Measurements from ENCODE around the gene ALDH7A1.

ALDH7A1 gene

GRCh38 chr5:126509339-126509738, 85.7 kb downstream of the ALDH7A1 start:
- Histone ChIP-seq H3K4me1 (ENCODE audit: control insufficient read depth, insufficient read depth, low read length, poor library complexity, severe bottlenecking) (no peaks in the 10 kb centered on the region), H3K36me3 (ENCODE audit: control insufficient read depth, insufficient read depth, low read length) (no peaks in the 10 kb centered on the region), H3K27ac (ENCODE audit: low read depth, low read length, severe bottlenecking) (no peak overlapping the region), H3K4me3 (ENCODE audit: extremely low read depth, insufficient read depth, low read length, poor library complexity, severe bottlenecking) (no peak overlapping the region), H3K9me3 (ENCODE audit: control insufficient read depth, low read length) (no peaks in the 10 kb centered on the region)
- WGBS, 2 experiments (ENCODE audit: insufficient coverage in 2 of 2), result 100% methylated on average over 2 to 4 of the region's 5 CpGs

- H3K27ac ChIP-seq (ENCODE audit: low read depth, low read length, severe bottlenecking), result no peak overlapping the region
- H3K4me3 ChIP-seq (ENCODE audit: extremely low read depth, insufficient read depth, low read length, poor library complexity, severe bottlenecking), result no peak overlapping the region
- no peaks in the 10 kb centered on the region for H3K36me3 ChIP-seq (ENCODE audit: control insufficient read depth, insufficient read depth, low read length)
- H3K9me3 ChIP-seq (ENCODE audit: control insufficient read depth, low read length), result no peaks in the 10 kb centered on the region
- no peaks in the 10 kb centered on the region for H3K4me1 ChIP-seq (ENCODE audit: control insufficient read depth, insufficient read depth, low read length, poor library complexity, severe bottlenecking)
Measured at GRCh38 chr5:126508962-126509279, 86.1 kb downstream of the ALDH7A1 start.

GRCh38 chr5:126508251-126508961, 86.6 kb downstream of the ALDH7A1 start:
- no peaks in the 10 kb centered on the region for H3K9me3 ChIP-seq (ENCODE audit: control insufficient read depth, low read length)
- H3K36me3 ChIP-seq (ENCODE audit: control insufficient read depth, insufficient read depth, low read length), result no peaks in the 10 kb centered on the region
- H3K27ac ChIP-seq (ENCODE audit: low read depth, low read length, severe bottlenecking), result no peak overlapping the region
- 94 to 95% methylated on average over 11 to 13 of the region's 13 CpGs for WGBS, 2 experiments (ENCODE audit: insufficient coverage in 2 of 2)
- H3K4me3 ChIP-seq (ENCODE audit: extremely low read depth, insufficient read depth, low read length, poor library complexity, severe bottlenecking), result no peak overlapping the region
- H3K4me1 ChIP-seq (ENCODE audit: control insufficient read depth, insufficient read depth, low read length, poor library complexity, severe bottlenecking), result no peaks in the 10 kb centered on the region

- Histone ChIP-seq H3K36me3 (ENCODE audit: control insufficient read depth, insufficient read depth, low read length) (no peaks in the 10 kb centered on the region), H3K4me3 (ENCODE audit: extremely low read depth, insufficient read depth, low read length, poor library complexity, severe bottlenecking) (no peak overlapping the region), H3K4me1 (ENCODE audit: control insufficient read depth, insufficient read depth, low read length, poor library complexity, severe bottlenecking) (no peaks in the 10 kb centered on the region), H3K27ac (ENCODE audit: low read depth, low read length, severe bottlenecking) (no peak overlapping the region), H3K9me3 (ENCODE audit: control insufficient read depth, low read length) (no peaks in the 10 kb centered on the region)
- WGBS, 2 experiments (ENCODE audit: insufficient coverage in 2 of 2), result 90% methylated on average over 2 of the region's 4 CpGs; no CpG with 5 or more reads in 1 of the 2 experiments
Measured at GRCh38 chr5:126506079-126506478, 88.9 kb downstream of the ALDH7A1 start.

- Histone ChIP-seq H3K4me1 (ENCODE audit: control insufficient read depth, insufficient read depth, low read length, poor library complexity, severe bottlenecking) (no peaks in the 10 kb centered on the region), H3K9me3 (ENCODE audit: control insufficient read depth, low read length) (no peaks in the 10 kb centered on the region), H3K4me3 (ENCODE audit: extremely low read depth, insufficient read depth, low read length, poor library complexity, severe bottlenecking) (no peak overlapping the region), H3K36me3 (ENCODE audit: control insufficient read depth, insufficient read depth, low read length) (no peaks in the 10 kb centered on the region), H3K27ac (ENCODE audit: low read depth, low read length, severe bottlenecking) (no peak overlapping the region)
- 54 to 59% methylated on average over 3 of the region's 5 CpGs for WGBS, 2 experiments (ENCODE audit: insufficient coverage in 2 of 2)
Measured at GRCh38 chr5:126503602-126504104, 91.4 kb downstream of the ALDH7A1 start.

- Histone ChIP-seq H3K4me3 (ENCODE audit: extremely low read depth, insufficient read depth, low read length, poor library complexity, severe bottlenecking) (no peak overlapping the region), H3K9me3 (ENCODE audit: control insufficient read depth, low read length) (no peaks in the 10 kb centered on the region), H3K36me3 (ENCODE audit: control insufficient read depth, insufficient read depth, low read length) (no peaks in the 10 kb centered on the region), H3K27ac (ENCODE audit: low read depth, low read length, severe bottlenecking) (no peak overlapping the region), H3K4me1 (ENCODE audit: control insufficient read depth, insufficient read depth, low read length, poor library complexity, severe bottlenecking) (no peaks in the 10 kb centered on the region)
- 82 to 88% methylated on average over 7 to 10 of the region's 10 CpGs for WGBS, 2 experiments (ENCODE audit: insufficient coverage in 2 of 2)
Measured at GRCh38 chr5:126501448-126501847, 93.6 kb downstream of the ALDH7A1 start.

GRCh38 chr5:126499853-126500342, 95.1 kb downstream of the ALDH7A1 start:
- Histone ChIP-seq H3K27ac (ENCODE audit: low read depth, low read length, severe bottlenecking) (no peak overlapping the region), H3K9me3 (ENCODE audit: control insufficient read depth, low read length) (no peaks in the 10 kb centered on the region), H3K4me3 (ENCODE audit: extremely low read depth, insufficient read depth, low read length, poor library complexity, severe bottlenecking) (no peak overlapping the region), H3K36me3 (ENCODE audit: control insufficient read depth, insufficient read depth, low read length) (no peaks in the 10 kb centered on the region), H3K4me1 (ENCODE audit: control insufficient read depth, insufficient read depth, low read length, poor library complexity, severe bottlenecking) (no peaks in the 10 kb centered on the region)
- 60 to 93% methylated on average over 1 to 3 of the region's 3 CpGs for WGBS, 2 experiments (ENCODE audit: insufficient coverage in 2 of 2)

- H3K9me3 ChIP-seq (ENCODE audit: control insufficient read depth, low read length), result no peaks in the 10 kb centered on the region
- 81 to 92% methylated on average over 2 of the region's 2 CpGs for WGBS, 2 experiments (ENCODE audit: insufficient coverage in 2 of 2)
- no peaks in the 10 kb centered on the region for H3K4me1 ChIP-seq (ENCODE audit: control insufficient read depth, insufficient read depth, low read length, poor library complexity, severe bottlenecking)
Measured at GRCh38 chr5:126499278-126499677, 95.7 kb downstream of the ALDH7A1 start.

GRCh38 chr5:126497506-126497905, 97.5 kb downstream of the ALDH7A1 start:
- 92 to 100% methylated on average over 2 to 3 of the region's 5 CpGs for WGBS, 2 experiments (ENCODE audit: insufficient coverage in 2 of 2)
- H3K4me1 ChIP-seq (ENCODE audit: control insufficient read depth, insufficient read depth, low read length, poor library complexity, severe bottlenecking), result no peaks in the 10 kb centered on the region
- H3K9me3 ChIP-seq (ENCODE audit: control insufficient read depth, low read length), result no peaks in the 10 kb centered on the region
- no peaks in the 10 kb centered on the region for H3K36me3 ChIP-seq (ENCODE audit: control insufficient read depth, insufficient read depth, low read length)
- H3K4me3 ChIP-seq (ENCODE audit: extremely low read depth, insufficient read depth, low read length, poor library complexity, severe bottlenecking), result no peak overlapping the region
- no peak overlapping the region for H3K27ac ChIP-seq (ENCODE audit: low read depth, low read length, severe bottlenecking)

More at GRCh38 chr5:126499278-126499677, 95.7 kb downstream of the ALDH7A1 start:
- Histone ChIP-seq H3K4me3 (ENCODE audit: extremely low read depth, insufficient read depth, low read length, poor library complexity, severe bottlenecking) (no peak overlapping the region), H3K36me3 (ENCODE audit: control insufficient read depth, insufficient read depth, low read length) (no peaks in the 10 kb centered on the region), H3K27ac (ENCODE audit: low read depth, low read length, severe bottlenecking) (no peak overlapping the region)

GRCh38 chr5:126494393-126494792, 100.6 kb downstream of the ALDH7A1 start:
- H3K36me3 ChIP-seq (ENCODE audit: control insufficient read depth, insufficient read depth, low read length), result no peaks in the 10 kb centered on the region

GRCh38 chr5:126492939-126493338, 102.1 kb downstream of the ALDH7A1 start:
- Histone ChIP-seq H3K27ac (ENCODE audit: low read depth, low read length, severe bottlenecking) (no peak overlapping the region), H3K4me1 (ENCODE audit: control insufficient read depth, insufficient read depth, low read length, poor library complexity, severe bottlenecking) (peaks cover 11% of the 10 kb centered on the region), H3K4me3 (ENCODE audit: extremely low read depth, insufficient read depth, low read length, poor library complexity, severe bottlenecking) (no peak overlapping the region), H3K36me3 (ENCODE audit: control insufficient read depth, insufficient read depth, low read length) (no peaks in the 10 kb centered on the region), H3K9me3 (ENCODE audit: control insufficient read depth, low read length) (no peaks in the 10 kb centered on the region)
- WGBS, 2 experiments (ENCODE audit: insufficient coverage in 2 of 2), result 78 to 81% methylated on average over 7 to 8 of the region's 8 CpGs

More at GRCh38 chr5:126494393-126494792, 100.6 kb downstream of the ALDH7A1 start:
- Histone ChIP-seq H3K27ac (ENCODE audit: low read depth, low read length, severe bottlenecking) (no peak overlapping the region), H3K9me3 (ENCODE audit: control insufficient read depth, low read length) (no peaks in the 10 kb centered on the region), H3K4me1 (ENCODE audit: control insufficient read depth, insufficient read depth, low read length, poor library complexity, severe bottlenecking) (peaks cover 9% of the 10 kb centered on the region), H3K4me3 (ENCODE audit: extremely low read depth, insufficient read depth, low read length, poor library complexity, severe bottlenecking) (no peak overlapping the region)
- WGBS, 2 experiments (ENCODE audit: insufficient coverage in 2 of 2), result 71 to 93% methylated on average over 1 of the region's 3 CpGs
